Natural killer cell (primary cell): ENCODE data around the gene C4orf33. TPM values are rescaled to one million over a fixed set of nuclear protein-coding genes. Genes with fewer than 3 reads are reported as not detected.

Experiments used
- ATAC-seq, 3 donors: fragments of 150-1000 bp in 2 of 3; fragments of 200-7000 bp in 1 of 3; cut with Tn5 transposase; 1 replicate in 1 of 3; 2 replicates in 2 of 3; pipeline ENCODE4 v1.10.0; 2021; ENCODE audit warnings: mild to moderate bottlenecking in 2 of 3, moderate library complexity in 2 of 3
- DNase-seq, 2 donors: peaks; one replicate each; pipeline versions ENCODE4 v3.0.0 to v3.0.0-alpha.2; 2013 to 2021; ENCODE audit warnings: mixed read lengths in 1 of 2
- H3K27ac ChIP-seq: one replicate; pipeline ENCODE4 v1.5.1; 2013; ENCODE audit warnings: mild to moderate bottlenecking, low read length
- H3K27me3 ChIP-seq: one replicate; pipeline ENCODE4 v1.6.1; 2013; ENCODE audit warnings: low read length; ENCODE audit not compliant: control insufficient read depth, insufficient read depth
- H3K36me3 ChIP-seq: one replicate; pipeline ENCODE4 v1.6.1; 2013; ENCODE audit warnings: low read length; ENCODE audit not compliant: control insufficient read depth, insufficient read depth
- H3K4me1 ChIP-seq: one replicate; pipeline ENCODE4 v1.6.1; 2013; ENCODE audit warnings: low read length; ENCODE audit not compliant: control insufficient read depth, insufficient read depth
- H3K4me3 ChIP-seq: one replicate; pipeline ENCODE4 v1.5.1; 2013; ENCODE audit warnings: low read length
- H3K9me3 ChIP-seq: one replicate; pipeline ENCODE4 v1.6.1; 2013; ENCODE audit warnings: low read length; ENCODE audit not compliant: control insufficient read depth, insufficient read depth
- H3K27ac Mint-ChIP-seq, 2 donors: one replicate each; pipeline ENCODE4 v1.8.0; 2022; ENCODE audit warnings: mild to moderate bottlenecking in 2 of 2, mixed read lengths in 2 of 2, moderate library complexity in 1 of 2
- H3K27me3 Mint-ChIP-seq, 2 donors: one replicate each; pipeline ENCODE4 v1.8.0; 2022; ENCODE audit warnings: low read depth in 2 of 2, mixed read lengths in 2 of 2
- H3K36me3 Mint-ChIP-seq: one replicate; pipeline ENCODE4 v1.8.0; 2022; ENCODE audit warnings: mixed read lengths
- H3K4me1 Mint-ChIP-seq, 2 donors: one replicate each; pipeline ENCODE4 v1.8.0; 2022; ENCODE audit warnings: mixed read lengths in 2 of 2
- H3K4me3 Mint-ChIP-seq: one replicate; pipeline ENCODE4 v1.8.0; 2022; ENCODE audit warnings: mild to moderate bottlenecking, moderate library complexity, mixed read lengths
- H3K9me3 Mint-ChIP-seq, 2 donors: one replicate each; pipeline ENCODE4 v1.8.0; 2022; ENCODE audit warnings: mixed read lengths in 2 of 2
- CTCF ChIP-seq: fragments of 200-600 bp; IDR thresholded peaks from one replicate; pipeline ENCODE4 v1.8.0; 2022; ENCODE audit warnings: antibody characterized with exemption
- WGBS: methylation state at CpG from one replicate; pipeline ENCODE4 v1.1.7; 2013; ENCODE audit warnings: missing lambda C conversion rate; ENCODE audit not compliant: insufficient coverage; 5-methylcytosine and 5-hydroxymethylcytosine counted together
- intact Hi-C: fragments of 100-400 bp; cut with micrococcal nuclease; formaldehyde crosslinking; loops from one replicate; pipeline ENCODE4 v1.14.2; 2022
- total RNA-seq, 4 donors: library from RNA; stranded (reverse); fragments of 120-200 nt in 1 of 4; gene quantifications; one replicate each; pipeline versions ENCODE4 v1.2.3 to v1.2.4, GENCODE V29; 2013 to 2022

C4orf33 gene
- total RNA-seq, 3 donors from 2014 or later (not counting 1 experiment from before 2014, with no cell fraction given) = 23.2 to 27.2 (median 26.2) TPM

GRCh38 chr4:129131343-129131742 lies 35.4 kb downstream of the C4orf33 start:
- Mint-ChIP-seq H3K36me3 (peaks cover 7% of the 10 kb centered on the region), H3K4me1 (no peaks in the 10 kb centered on the region), H3K4me3 (no peak overlapping the region), H3K27me3 (peaks cover 0 to 3% of the 10 kb centered on the region in 2 donors), H3K27ac (no peak overlapping the region), H3K9me3 (peaks cover 3% of the 10 kb centered on the region in 2 donors)
- Histone ChIP-seq H3K36me3 (no peaks in the 10 kb centered on the region), H3K9me3 (peaks cover 11% of the 10 kb centered on the region), H3K27ac (no peak overlapping the region), H3K4me1 (no peaks in the 10 kb centered on the region), H3K4me3 (no peak overlapping the region), H3K27me3 (no peaks in the 10 kb centered on the region)
- ATAC-seq = no peak
- no peak for DNase-seq
- 86% methylated on average over 1 of the region's 2 CpGs for WGBS
- intact Hi-C loops = no loop called here
- TF ChIP-seq CTCF = no peak

- no peak for TF ChIP-seq CTCF
- no peak overlapping the region for H3K27ac Mint-ChIP-seq
- peaks cover 0 to 8% of the 10 kb centered on the region in 2 donors for H3K27me3 Mint-ChIP-seq
- Histone ChIP-seq H3K4me1 (no peaks in the 10 kb centered on the region), H3K27me3 (peaks cover 2% of the 10 kb centered on the region), H3K9me3 (peaks cover 9% of the 10 kb centered on the region), H3K36me3 (no peaks in the 10 kb centered on the region), H3K4me3 (no peak overlapping the region), H3K27ac (no peak overlapping the region)
- WGBS = 96% methylated on average over 8 of the region's 8 CpGs
- H3K9me3 Mint-ChIP-seq = peaks cover 3% of the 10 kb centered on the region in 2 donors
- H3K4me1 Mint-ChIP-seq = no peaks in the 10 kb centered on the region
- peak in 1 of 3 donors; percentile 21 for ATAC-seq
- intact Hi-C loops = no loop called here
- peaks cover 6% of the 10 kb centered on the region for H3K36me3 Mint-ChIP-seq
- no peak for DNase-seq
- H3K4me3 Mint-ChIP-seq = no peak overlapping the region
These were observed 40.5 kb downstream of the C4orf33 start for GRCh38 chr4:129136433-129136832.

GRCh38 chr4:129138810-129139496 lies 43.0 kb downstream of the C4orf33 start:
- Histone ChIP-seq H3K9me3 (no peaks in the 10 kb centered on the region), H3K36me3 (no peaks in the 10 kb centered on the region), H3K27me3 (peaks cover 7% of the 10 kb centered on the region), H3K4me1 (no peaks in the 10 kb centered on the region), H3K27ac (no peak overlapping the region), H3K4me3 (no peak overlapping the region)
- ATAC-seq (no peak), DNase-seq (no peak)
- intact Hi-C loops = no loop called here
- no peak overlapping the region for H3K27ac Mint-ChIP-seq
- no peaks in the 10 kb centered on the region for H3K9me3 Mint-ChIP-seq
- WGBS = 67% methylated on average over 6 of the region's 6 CpGs
- H3K36me3 Mint-ChIP-seq = no peaks in the 10 kb centered on the region
- no peak overlapping the region for H3K4me3 Mint-ChIP-seq
- H3K27me3 Mint-ChIP-seq = peaks cover 0 to 8% of the 10 kb centered on the region in 2 donors
- no peak for TF ChIP-seq CTCF
- H3K4me1 Mint-ChIP-seq = no peaks in the 10 kb centered on the region

- H3K4me1 ChIP-seq = no peaks in the 10 kb centered on the region
- no peak for ATAC-seq
- WGBS = no CpG with 5 or more reads among the region's 2 CpGs
- no peak overlapping the region for H3K27ac Mint-ChIP-seq
- no peak overlapping the region for H3K27ac ChIP-seq
- H3K9me3 Mint-ChIP-seq = no peaks in the 10 kb centered on the region
- no peaks in the 10 kb centered on the region for H3K36me3 Mint-ChIP-seq
- no peak for TF ChIP-seq CTCF
- intact Hi-C loops = no loop called here
- no peak overlapping the region for H3K4me3 Mint-ChIP-seq
- peaks cover 9 to 15% of the 10 kb centered on the region in 2 donors for H3K27me3 Mint-ChIP-seq
- H3K9me3 ChIP-seq = no peaks in the 10 kb centered on the region
- no peak overlapping the region for H3K4me3 ChIP-seq
- no peaks in the 10 kb centered on the region for H3K36me3 ChIP-seq
- no peaks in the 10 kb centered on the region for H3K4me1 Mint-ChIP-seq
- peaks cover 7% of the 10 kb centered on the region for H3K27me3 ChIP-seq
- no peak for DNase-seq
These were observed 44.6 kb downstream of the C4orf33 start for GRCh38 chr4:129140521-129140920.
